Progenitor cell of endocrine pancreas (in vitro differentiated cells): ENCODE measurements around the gene RAB44. TPM values are rescaled to one million over a fixed set of nuclear protein-coding genes. Genes with fewer than 3 reads are reported as not detected.
"Not testable (repeated sequence)": the region's sequence is repeated elsewhere in the genome, so short reads cannot be mapped to it uniquely, and the experiment has no call there.

Source experiments
- DNase-seq: peaks from one replicate; pipeline ENCODE4 v3.0.0; 2021; ENCODE audit warnings: low spot score; ENCODE audit not compliant: unreplicated experiment
- H3K27ac Mint-ChIP-seq: 2 replicates; pipeline ENCODE4 v1.8.0; 2021; ENCODE audit warnings: mild to moderate bottlenecking, moderate library complexity, mixed read lengths
- H3K27me3 Mint-ChIP-seq: 2 replicates; pipeline ENCODE4 v1.8.0; 2021; ENCODE audit warnings: mixed read lengths
- H3K36me3 Mint-ChIP-seq: 2 replicates; pipeline ENCODE4 v1.8.0; 2022; ENCODE audit warnings: mixed read lengths; ENCODE audit not compliant: insufficient read depth
- H3K4me1 Mint-ChIP-seq: 2 replicates; pipeline ENCODE4 v1.8.0; 2021; ENCODE audit warnings: low read depth, mixed read lengths
- H3K4me3 Mint-ChIP-seq: 2 replicates; pipeline ENCODE4 v1.8.0; 2021; ENCODE audit warnings: low read depth, mild to moderate bottlenecking, moderate library complexity, mixed read lengths
- H3K9me3 Mint-ChIP-seq: 2 replicates; pipeline ENCODE4 v1.8.0; 2021; ENCODE audit warnings: low read depth, mixed read lengths
- CTCF ChIP-seq: fragments of 200-600 bp; sonication (generic); IDR thresholded peaks from one replicate; pipeline ENCODE4 v1.5.0; 2021; ENCODE audit warnings: antibody characterized with exemption, mild to moderate bottlenecking; ENCODE audit not compliant: unreplicated experiment
- total RNA-seq: library from RNA; stranded (reverse); gene quantifications from 2 replicates; pipeline ENCODE4 v1.2.1, GENCODE V29; 2021

The RAB44 gene
- total RNA-seq, 1 donor from 2014 or later: not detected

GRCh38 chr6:36651659-36652379, 45.8 kb upstream of the RAB44 start:
- no peak overlapping the region for H3K4me3 Mint-ChIP-seq
- H3K36me3 Mint-ChIP-seq: no peaks in the 10 kb centered on the region
- H3K27me3 Mint-ChIP-seq: peaks cover 48% of the 10 kb centered on the region
- no peak overlapping the region for H3K27ac Mint-ChIP-seq
- no peaks in the 10 kb centered on the region for H3K9me3 Mint-ChIP-seq
- TF ChIP-seq CTCF: no peak
- DNase-seq: no peak
- H3K4me1 Mint-ChIP-seq: no peaks in the 10 kb centered on the region

DNA sequence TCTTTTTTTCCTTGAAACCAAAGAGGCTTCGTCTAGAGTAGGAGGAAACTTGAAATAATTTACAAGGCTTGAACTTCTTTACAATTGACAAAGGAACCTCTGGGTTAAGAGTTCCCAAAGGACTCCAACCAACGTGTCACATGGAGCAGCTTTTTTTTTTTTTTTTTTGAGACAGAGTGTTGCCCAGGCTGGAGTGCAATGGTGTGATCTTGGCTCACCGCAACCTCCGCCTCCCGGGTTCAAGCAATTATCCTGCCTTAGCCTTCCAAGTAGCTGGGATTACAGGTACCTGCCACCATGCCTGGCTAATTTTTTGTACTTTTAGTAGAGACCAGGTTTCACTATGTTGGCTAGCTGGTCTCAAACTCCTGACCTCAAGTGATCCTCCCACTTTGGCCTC, 43.2 kb upstream of the RAB44 start:
- H3K36me3 Mint-ChIP-seq, H3K27ac Mint-ChIP-seq, H3K9me3 Mint-ChIP-seq, H3K4me1 Mint-ChIP-seq, DNase-seq, H3K4me3 Mint-ChIP-seq: not testable (repeated sequence)
- H3K27me3 Mint-ChIP-seq: peaks cover 59% of the 10 kb centered on the region

DNA sequence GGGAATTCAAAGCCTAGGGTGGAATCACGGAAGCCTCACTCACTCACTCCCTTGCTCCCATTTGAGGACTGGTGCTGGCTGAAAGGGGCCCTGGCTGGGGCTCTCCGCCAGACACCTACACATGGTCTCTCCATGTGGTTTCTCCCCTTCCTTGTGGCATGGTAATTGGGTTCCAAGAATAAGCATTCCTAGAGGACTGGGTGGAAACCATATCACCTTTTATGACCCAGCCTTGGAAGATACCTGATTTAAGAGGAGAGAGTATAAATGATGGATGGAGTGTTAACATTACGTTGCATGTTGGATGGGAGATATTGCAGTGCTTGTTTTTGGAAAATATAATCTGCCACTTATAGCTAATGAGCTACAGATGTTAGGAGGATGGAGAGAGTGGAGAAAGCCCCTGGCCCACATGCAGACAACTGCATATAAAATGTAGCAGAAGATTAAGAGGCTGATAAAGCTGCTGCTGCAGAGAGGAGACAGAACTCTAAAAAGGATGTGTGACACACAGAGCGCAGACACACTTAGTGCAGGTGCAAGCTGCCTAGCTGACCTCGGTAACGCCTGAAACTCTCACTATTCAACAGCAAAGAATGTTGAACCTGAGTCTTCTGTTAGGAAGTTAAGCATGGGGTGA, 42.4 kb upstream of the RAB44 start:
- no peak overlapping the region for H3K27ac Mint-ChIP-seq
- no peaks in the 10 kb centered on the region for H3K9me3 Mint-ChIP-seq
- peaks cover 59% of the 10 kb centered on the region for H3K27me3 Mint-ChIP-seq
- no peak overlapping the region for H3K4me3 Mint-ChIP-seq
- no peak for TF ChIP-seq CTCF
- H3K4me1 Mint-ChIP-seq: no peaks in the 10 kb centered on the region
- DNase-seq: no peak
- H3K36me3 Mint-ChIP-seq: no peaks in the 10 kb centered on the region

GRCh38 chr6:36656441-36656840, 41.2 kb upstream of the RAB44 start:
- no peak for DNase-seq
- Mint-ChIP-seq H3K27ac (no peak overlapping the region), H3K9me3 (no peaks in the 10 kb centered on the region), H3K36me3 (no peaks in the 10 kb centered on the region), H3K4me3 (no peak overlapping the region), H3K27me3 (peaks cover 49% of the 10 kb centered on the region), H3K4me1 (no peaks in the 10 kb centered on the region)
- no peak for TF ChIP-seq CTCF

DNA sequence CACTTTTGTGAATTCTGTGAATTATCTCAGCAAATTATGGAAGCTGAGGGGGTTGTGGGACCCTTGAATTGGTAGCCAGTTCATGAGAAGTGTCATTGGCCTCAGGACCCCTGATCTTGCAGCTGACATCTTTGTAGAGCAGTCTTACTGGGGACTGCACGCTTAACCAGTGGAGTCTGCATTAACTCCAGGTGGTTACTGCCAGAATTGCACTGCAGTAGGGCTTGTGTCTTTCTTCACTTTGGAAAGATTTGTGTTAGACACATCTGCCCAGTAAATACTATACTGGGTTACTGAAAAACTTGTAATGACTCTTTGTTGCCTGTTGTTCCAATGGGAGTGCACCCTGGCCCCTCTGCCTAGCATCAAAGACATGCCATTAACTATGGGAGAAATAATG, 40.4 kb upstream of the RAB44 start:
- H3K27me3 Mint-ChIP-seq: peaks cover 44% of the 10 kb centered on the region
- no peaks in the 10 kb centered on the region for H3K36me3 Mint-ChIP-seq
- TF ChIP-seq CTCF: no peak
- no peaks in the 10 kb centered on the region for H3K9me3 Mint-ChIP-seq
- no peak overlapping the region for H3K27ac Mint-ChIP-seq
- no peak for DNase-seq
- H3K4me3 Mint-ChIP-seq: no peak overlapping the region
- no peaks in the 10 kb centered on the region for H3K4me1 Mint-ChIP-seq
